ENCODE measurements around the gene TRPT1. TPM values are rescaled to one million over a fixed set of nuclear protein-coding genes. Genes with fewer than 3 reads are reported as not detected.

The TRPT1 gene
- total RNA-seq, 4 donors from 2014 or later: 48.4 to 62.2 (median 52.8) TPM

DNA sequence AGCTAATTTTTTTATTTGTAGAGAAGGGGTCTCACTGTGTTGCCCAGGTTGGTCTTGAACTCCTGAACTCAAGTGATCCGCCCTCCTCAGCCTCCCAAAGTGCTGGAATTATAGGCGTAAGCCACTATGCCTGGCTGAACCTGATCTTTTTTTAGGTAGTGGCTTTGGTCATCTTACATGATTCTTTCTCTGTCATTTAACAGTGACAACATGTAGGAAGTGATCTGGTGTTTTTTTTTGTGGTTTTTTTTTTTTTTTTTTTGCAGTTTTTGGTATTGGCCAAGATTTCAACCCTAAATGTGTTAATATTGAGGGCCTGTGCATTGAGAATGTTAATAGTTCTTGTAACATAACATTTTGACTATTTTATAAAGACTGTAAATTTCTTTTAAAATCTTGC is 27.5 kb downstream of the TRPT1 start:
- TF ChIP-seq EP300 (IDR thresholded peaks at IDR 0.05): no peak
- TF ChIP-seq CTCF (IDR thresholded peaks at IDR 0.05): no peak
- no peak for TF ChIP-seq POLR2AphosphoS5 (IDR thresholded peaks at IDR 0.05)
- TF ChIP-seq POLR2A (IDR thresholded peaks at IDR 0.05): no peak
- H3K4me1 ChIP-seq: no peaks in the 10 kb centered on the region
- no peaks in the 10 kb centered on the region for H3K9me3 ChIP-seq
- peaks cover 100% of the 10 kb centered on the region for H3K36me3 ChIP-seq
- WGBS: 98% methylated on average over 2 of the region's 2 CpGs
- H3K4me3 ChIP-seq: no peak overlapping the region
- no peaks in the 10 kb centered on the region for H3K27me3 ChIP-seq
- no peak overlapping the region for H3K27ac ChIP-seq
- DNase-seq (ENCODE audit: low spot score in 2 of 2): no peak

DNA sequence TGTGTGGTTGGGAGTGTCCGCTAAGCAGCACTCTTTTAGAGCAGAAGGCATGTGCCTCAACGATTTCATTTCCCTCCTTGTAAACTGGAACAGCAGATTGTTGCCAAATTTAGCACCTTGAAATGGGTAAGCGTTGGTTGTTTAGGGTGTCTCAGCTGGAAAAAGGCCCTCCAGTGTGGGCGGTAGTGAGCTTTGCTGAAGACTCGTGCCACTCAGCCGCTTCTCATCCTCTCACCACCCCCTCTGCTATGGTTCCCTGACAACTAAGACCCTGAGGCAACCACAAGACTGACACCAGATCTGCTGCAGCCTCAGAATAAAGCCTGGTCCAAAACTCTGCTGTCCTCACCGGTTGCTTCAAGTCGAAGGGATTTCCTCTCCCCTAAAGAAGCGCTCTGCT is 29.4 kb downstream of the TRPT1 start:
- DNase-seq (ENCODE audit: low spot score in 2 of 2): no peak
- Histone ChIP-seq H3K9me3 (no peaks in the 10 kb centered on the region), H3K27ac (no peak overlapping the region), H3K27me3 (no peaks in the 10 kb centered on the region), H3K4me3 (no peak overlapping the region), H3K4me1 (no peaks in the 10 kb centered on the region), H3K36me3 (peaks cover 92% of the 10 kb centered on the region)
- TF ChIP-seq POLR2A (IDR thresholded peaks at IDR 0.05) (no peak), EP300 (IDR thresholded peaks at IDR 0.05) (no peak), POLR2AphosphoS5 (IDR thresholded peaks at IDR 0.05) (no peak), CTCF (IDR thresholded peaks at IDR 0.05) (no peak)
- WGBS: 73% methylated on average over 9 of the region's 9 CpGs

DNA sequence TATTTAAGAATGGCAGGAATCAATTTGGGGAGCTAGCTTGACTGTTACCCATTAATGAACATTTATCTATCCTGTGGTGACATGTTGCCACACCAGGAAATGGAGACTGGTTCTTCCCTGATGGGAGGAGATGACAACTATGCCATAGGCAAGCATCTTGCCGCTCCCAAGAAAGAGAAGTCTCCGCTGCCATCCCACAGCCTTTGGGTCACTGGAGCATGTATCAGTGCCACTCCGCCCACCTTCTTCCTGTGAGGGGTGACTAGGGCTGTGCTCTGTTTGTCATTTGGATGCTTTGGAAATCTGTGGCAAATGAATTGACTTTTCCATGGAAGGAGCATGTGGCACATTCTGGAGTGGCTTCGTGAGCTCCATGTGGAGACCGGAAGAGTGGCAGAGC is 33.6 kb downstream of the TRPT1 start:
- WGBS: 84% methylated on average over 5 of the region's 5 CpGs
- Histone ChIP-seq H3K27ac (no peak overlapping the region), H3K4me3 (no peak overlapping the region), H3K36me3 (peaks cover 50% of the 10 kb centered on the region), H3K27me3 (no peaks in the 10 kb centered on the region), H3K9me3 (no peaks in the 10 kb centered on the region), H3K4me1 (peaks cover 18% of the 10 kb centered on the region)
- TF ChIP-seq EP300 (IDR thresholded peaks at IDR 0.05) (no peak), POLR2AphosphoS5 (IDR thresholded peaks at IDR 0.05) (no peak), POLR2A (IDR thresholded peaks at IDR 0.05) (no peak), CTCF (IDR thresholded peaks at IDR 0.05) (no peak)
- DNase-seq (ENCODE audit: low spot score in 2 of 2): no peak

GRCh38 chr11:64186492-64187165 is 39.4 kb downstream of the TRPT1 start:
- no peak overlapping the region for H3K4me3 ChIP-seq
- no peak for DNase-seq (ENCODE audit: low spot score in 2 of 2)
- WGBS: 1% methylated on average over 35 of the region's 48 CpGs
- no peaks in the 10 kb centered on the region for H3K27me3 ChIP-seq
- TF ChIP-seq CTCF (IDR thresholded peaks at IDR 0.05) (no peak), POLR2A (IDR thresholded peaks at IDR 0.05) (no peak), EP300 (IDR thresholded peaks at IDR 0.05) (no peak), POLR2AphosphoS5 (IDR thresholded peaks at IDR 0.05) (no peak)
- H3K27ac ChIP-seq: peak overlapping the region; percentile 90
- H3K9me3 ChIP-seq: no peaks in the 10 kb centered on the region
- H3K36me3 ChIP-seq: no peaks in the 10 kb centered on the region
- peaks cover 53% of the 10 kb centered on the region for H3K4me1 ChIP-seq

GRCh38 chr11:64185693-64186491 is 40.1 kb downstream of the TRPT1 start, which contains the start of gene STIP1:
STIP1 (plus strand) TSS chr11:64186171; CDS start chr11:64186262, 91 bp downstream.
- H3K9me3 ChIP-seq: no peaks in the 10 kb centered on the region

More at GRCh38 chr11:64185693-64186491, 40.1 kb downstream of the TRPT1 start, which contains the start of gene STIP1:
- no peaks in the 10 kb centered on the region for H3K27me3 ChIP-seq
- peak; percentile 100 for DNase-seq (ENCODE audit: low spot score in 2 of 2)
- 0% methylated on average over 17 of the region's 74 CpGs for WGBS
- no peak within 1 kb of the TSS for H3K4me3 ChIP-seq
- H3K27ac ChIP-seq: peak within 1 kb of the TSS; percentile 94
- peaks cover 61% of the 10 kb centered on the region for H3K4me1 ChIP-seq
- TF ChIP-seq POLR2AphosphoS5 (IDR thresholded peaks at IDR 0.05): peak in 1 of 3 donors; percentile 69
- no peak for TF ChIP-seq POLR2A (IDR thresholded peaks at IDR 0.05)
- no peak for TF ChIP-seq EP300 (IDR thresholded peaks at IDR 0.05)
- TF ChIP-seq CTCF (IDR thresholded peaks at IDR 0.05): peak in 1 of 2 donors; percentile 53
- no peaks in the 10 kb centered on the region for H3K36me3 ChIP-seq

Measured in suprapubic skin (tissue), 4 donors.